ENCODE data around the gene KCNH8. TPM values are rescaled to one million over a fixed set of nuclear protein-coding genes. Genes with fewer than 3 reads are reported as not detected.

Gene KCNH8
- total and polyA plus RNA-seq, 2 donors (not counting 1 experiment from before 2014, with no cell fraction given): under 0.01 TPM; not detected in 1

GRCh38 chr3:19531426-19531825, 383.1 kb downstream of the KCNH8 start:
- Histone ChIP-seq H3K36me3 (ENCODE audit: control insufficient read depth, insufficient read depth, low read length) (no peaks in the 10 kb centered on the region), H3K27me3 (ENCODE audit: control insufficient read depth, insufficient read depth, low read length) (no peaks in the 10 kb centered on the region), H4K20me1 (ENCODE audit: control insufficient read depth, extremely low read depth, insufficient read depth, low read length) (no peaks in the 10 kb centered on the region), H2AFZ (ENCODE audit: low read length) (no peak overlapping the region), H3K27ac (ENCODE audit: insufficient read depth, low read length) (no peak overlapping the region), H3K4me2 (ENCODE audit: extremely low read depth, insufficient read depth, low read length) (no peak overlapping the region), H3K9me3 (ENCODE audit: control insufficient read depth, insufficient read depth, low read depth, low read length) (no peaks in the 10 kb centered on the region), H3K9ac (ENCODE audit: insufficient read depth, low read length) (no peak overlapping the region), H3K4me1 (ENCODE audit: control insufficient read depth, extremely low read depth, insufficient read depth, low read length) (no peaks in the 10 kb centered on the region), H3K4me3 (replicated peaks in 1 of 4; ENCODE audit: control extremely low read depth in 1 of 4, insufficient read depth in 1 of 4, low read depth in 3 of 4, low read length in 4 of 4) (no peak overlapping the region), H3K79me2 (ENCODE audit: control insufficient read depth, insufficient read depth, low read length) (no peaks in the 10 kb centered on the region)
- no peak for TF ChIP-seq EZH2 (IDR thresholded peaks at IDR 0.05; ENCODE audit: low read length, missing control alignments)
- DNase-seq (ENCODE audit: low read depth in 2 of 2): no peak

- Histone ChIP-seq H3K4me1 (ENCODE audit: control insufficient read depth, extremely low read depth, insufficient read depth, low read length) (no peaks in the 10 kb centered on the region), H4K20me1 (ENCODE audit: control insufficient read depth, extremely low read depth, insufficient read depth, low read length) (no peaks in the 10 kb centered on the region), H3K27me3 (ENCODE audit: control insufficient read depth, insufficient read depth, low read length) (no peaks in the 10 kb centered on the region), H2AFZ (ENCODE audit: low read length) (no peak overlapping the region), H3K79me2 (ENCODE audit: control insufficient read depth, insufficient read depth, low read length) (no peaks in the 10 kb centered on the region), H3K9me3 (ENCODE audit: control insufficient read depth, insufficient read depth, low read depth, low read length) (no peaks in the 10 kb centered on the region), H3K36me3 (ENCODE audit: control insufficient read depth, insufficient read depth, low read length) (no peaks in the 10 kb centered on the region), H3K9ac (ENCODE audit: insufficient read depth, low read length) (no peak overlapping the region), H3K4me3 (replicated peaks in 1 of 4; ENCODE audit: control extremely low read depth in 1 of 4, insufficient read depth in 1 of 4, low read depth in 3 of 4, low read length in 4 of 4) (no peak overlapping the region), H3K27ac (ENCODE audit: insufficient read depth, low read length) (no peak overlapping the region), H3K4me2 (ENCODE audit: extremely low read depth, insufficient read depth, low read length) (no peak overlapping the region)
- no peak for DNase-seq (ENCODE audit: low read depth in 2 of 2)
- no peak for TF ChIP-seq EZH2 (IDR thresholded peaks at IDR 0.05; ENCODE audit: low read length, missing control alignments)
Observed at GRCh38 chr3:19539518-19540392, 391.4 kb downstream of the KCNH8 start.

GRCh38 chr3:19540464-19540863, 392.2 kb downstream of the KCNH8 start:
- Histone ChIP-seq H3K4me1 (ENCODE audit: control insufficient read depth, extremely low read depth, insufficient read depth, low read length) (no peaks in the 10 kb centered on the region), H3K4me2 (ENCODE audit: extremely low read depth, insufficient read depth, low read length) (no peak overlapping the region), H3K27ac (ENCODE audit: insufficient read depth, low read length) (no peak overlapping the region), H3K27me3 (ENCODE audit: control insufficient read depth, insufficient read depth, low read length) (no peaks in the 10 kb centered on the region), H3K36me3 (ENCODE audit: control insufficient read depth, insufficient read depth, low read length) (no peaks in the 10 kb centered on the region), H3K79me2 (ENCODE audit: control insufficient read depth, insufficient read depth, low read length) (no peaks in the 10 kb centered on the region), H3K9me3 (ENCODE audit: control insufficient read depth, insufficient read depth, low read depth, low read length) (no peaks in the 10 kb centered on the region), H3K4me3 (replicated peaks in 1 of 4; ENCODE audit: control extremely low read depth in 1 of 4, insufficient read depth in 1 of 4, low read depth in 3 of 4, low read length in 4 of 4) (no peak overlapping the region), H2AFZ (ENCODE audit: low read length) (no peak overlapping the region), H3K9ac (ENCODE audit: insufficient read depth, low read length) (no peak overlapping the region), H4K20me1 (ENCODE audit: control insufficient read depth, extremely low read depth, insufficient read depth, low read length) (no peaks in the 10 kb centered on the region)
- no peak for DNase-seq (ENCODE audit: low read depth in 2 of 2)
- TF ChIP-seq CTCF (conservative IDR thresholded peaks at IDR 0.05 in 1 of 2, IDR thresholded peaks at IDR 0.05 in 1 of 2; ENCODE audit: low read depth in 1 of 2, low read length in 2 of 2): no peak
- TF ChIP-seq EZH2 (IDR thresholded peaks at IDR 0.05; ENCODE audit: low read length, missing control alignments): no peak

- Histone ChIP-seq H3K4me3 (replicated peaks in 1 of 4; ENCODE audit: control extremely low read depth in 1 of 4, insufficient read depth in 1 of 4, low read depth in 3 of 4, low read length in 4 of 4) (no peak overlapping the region), H3K27ac (ENCODE audit: insufficient read depth, low read length) (no peak overlapping the region), H3K36me3 (ENCODE audit: control insufficient read depth, insufficient read depth, low read length) (no peaks in the 10 kb centered on the region), H3K79me2 (ENCODE audit: control insufficient read depth, insufficient read depth, low read length) (no peaks in the 10 kb centered on the region), H3K4me2 (ENCODE audit: extremely low read depth, insufficient read depth, low read length) (no peak overlapping the region), H2AFZ (ENCODE audit: low read length) (no peak overlapping the region), H3K9ac (ENCODE audit: insufficient read depth, low read length) (no peak overlapping the region), H3K9me3 (ENCODE audit: control insufficient read depth, insufficient read depth, low read depth, low read length) (no peaks in the 10 kb centered on the region), H4K20me1 (ENCODE audit: control insufficient read depth, extremely low read depth, insufficient read depth, low read length) (no peaks in the 10 kb centered on the region), H3K4me1 (ENCODE audit: control insufficient read depth, extremely low read depth, insufficient read depth, low read length) (no peaks in the 10 kb centered on the region), H3K27me3 (ENCODE audit: control insufficient read depth, insufficient read depth, low read length) (no peaks in the 10 kb centered on the region)
- no peak for DNase-seq (ENCODE audit: low read depth in 2 of 2)
- no peak for TF ChIP-seq CTCF (conservative IDR thresholded peaks at IDR 0.05 in 1 of 2, IDR thresholded peaks at IDR 0.05 in 1 of 2; ENCODE audit: low read depth in 1 of 2, low read length in 2 of 2)
- TF ChIP-seq EZH2 (IDR thresholded peaks at IDR 0.05; ENCODE audit: low read length, missing control alignments): no peak
Observed at GRCh38 chr3:19541284-19541683, 393.0 kb downstream of the KCNH8 start.

Data from fibroblast of lung (primary cell).